ENCODE results near the gene SCAANT1. TPM values are rescaled to one million over a fixed set of nuclear protein-coding genes. Genes with fewer than 3 reads are reported as not detected.

SCAANT1 gene
- total and polyA plus RNA-seq, 2 donors (not counting 1 experiment from before 2014, with no cell fraction given) = 1.7 TPM; not detected in 1

- ChIA-PET CTCF (interaction anchor here (0.7 to 1.5 kb wide), 2 partner anchors 15 to 40 kb away, joined by 3 to 7 read pairs; no protein-coding TSS in a partner anchor), POLR2A (interaction anchor here (0.7 kb wide), 1 partner anchor 10 kb away, joined by 3 read pairs; the partner anchor contains the start of gene SCAANT1)
- Histone ChIP-seq H3K4me3 (ENCODE audit: control extremely low read depth in 1 of 5, extremely low read depth in 1 of 5, insufficient read depth in 1 of 5, low read depth in 2 of 5, low read length in 4 of 5) (no peak overlapping the region), H3K4me2 (replicated peaks; ENCODE audit: low read depth, low read length, poor library complexity, severe bottlenecking) (peak overlapping the region; percentile 31), H3K9me3 (ENCODE audit: control extremely low read depth in 1 of 3, control insufficient read depth in 2 of 3, insufficient read depth in 1 of 3, low read length in 2 of 3) (peaks cover 0 to 4% (median 2%) of the 10 kb centered on the region in 3 donors), H3K79me2 (ENCODE audit: control insufficient read depth, insufficient read depth, low read length) (peaks cover 64% of the 10 kb centered on the region), H3K36me3 (replicated peaks in 1 of 2; ENCODE audit: control extremely low read depth in 1 of 2, control insufficient read depth in 1 of 2, extremely low read depth in 1 of 2, insufficient read depth in 2 of 2, low read length in 1 of 2) (peaks cover 0 to 35% of the 10 kb centered on the region in 2 experiments), H4K20me1 (ENCODE audit: control insufficient read depth, insufficient read depth, low read length, poor library complexity, severe bottlenecking) (peaks cover 11% of the 10 kb centered on the region), H3K9ac (ENCODE audit: low read length) (no peak overlapping the region), H3K4me1 (ENCODE audit: control insufficient read depth in 2 of 2, insufficient read depth in 2 of 2, low read length in 2 of 2) (peaks cover 50 to 54% of the 10 kb centered on the region in 2 donors), H3K27ac (ENCODE audit: low read length in 2 of 2) (peak overlapping the region; percentile 32 to 56), H3K27me3 (replicated peaks in 1 of 4; ENCODE audit: control extremely low read depth in 1 of 4, control insufficient read depth in 3 of 4, insufficient read depth in 4 of 4, low read length in 3 of 4) (no peaks in the 10 kb centered on the region), H2AFZ (ENCODE audit: insufficient read depth, low read depth, low read length, poor library complexity, severe bottlenecking) (no peak overlapping the region)
- DNase-seq (peak; percentile 75), ATAC-seq (ENCODE audit: low read depth) (peak; percentile 86)
- intact Hi-C loops (cut with micrococcal nuclease) = loop anchor here (1.0 kb wide), 1 partner anchor 11 kb away; no protein-coding TSS in a partner anchor
- H3K27ac Mint-ChIP-seq = peak overlapping the region; percentile 83
- H3K27me3 Mint-ChIP-seq = no peaks in the 10 kb centered on the region
- TF ChIP-seq CTCF (IDR thresholded peaks at IDR 0.05) (no peak), EZH2 (IDR thresholded peaks at IDR 0.05; ENCODE audit: borderline replicate concordance, insufficient read depth, low read depth, low read length, poor library complexity, severe bottlenecking) (no peak)
- WGBS (ENCODE audit: insufficient coverage) = 100% methylated on average over 1 of the region's 6 CpGs
- no peaks in the 10 kb centered on the region for H3K9me3 Mint-ChIP-seq (ENCODE audit: insufficient read depth)
- peak overlapping the region; percentile 77 for H3K4me3 Mint-ChIP-seq
- peaks cover 80% of the 10 kb centered on the region for H3K4me1 Mint-ChIP-seq
Observed at GRCh38 chr3:63921741-63922482, 9.7 kb upstream of the SCAANT1 start.

GRCh38 chr3:63920001-63920400, 7.8 kb upstream of the SCAANT1 start:
- H3K79me2 ChIP-seq (ENCODE audit: control insufficient read depth, insufficient read depth, low read length) = peaks cover 46% of the 10 kb centered on the region
- no peaks in the 10 kb centered on the region for H3K27me3 ChIP-seq (replicated peaks in 1 of 4; ENCODE audit: control extremely low read depth in 1 of 4, control insufficient read depth in 3 of 4, insufficient read depth in 4 of 4, low read length in 3 of 4)
- no peak overlapping the region for H3K4me3 ChIP-seq (ENCODE audit: control extremely low read depth in 1 of 5, extremely low read depth in 1 of 5, insufficient read depth in 1 of 5, low read depth in 2 of 5, low read length in 4 of 5)
- intact Hi-C loops (cut with micrococcal nuclease) = no loop called here
- H3K4me3 Mint-ChIP-seq = no peak overlapping the region
- no peak overlapping the region for H3K27ac ChIP-seq (ENCODE audit: low read length in 2 of 2)
- TF ChIP-seq CTCF (IDR thresholded peaks at IDR 0.05) = no peak
- TF ChIP-seq EZH2 (IDR thresholded peaks at IDR 0.05; ENCODE audit: borderline replicate concordance, insufficient read depth, low read depth, low read length, poor library complexity, severe bottlenecking) = no peak
- H2AFZ ChIP-seq (ENCODE audit: insufficient read depth, low read depth, low read length, poor library complexity, severe bottlenecking) = no peak overlapping the region
- ATAC-seq (ENCODE audit: low read depth) = no peak
- WGBS (ENCODE audit: insufficient coverage) = 97% methylated on average over 3 of the region's 5 CpGs
- peaks cover 34 to 35% of the 10 kb centered on the region in 2 donors for H3K4me1 ChIP-seq (ENCODE audit: control insufficient read depth in 2 of 2, insufficient read depth in 2 of 2, low read length in 2 of 2)
- H3K9me3 ChIP-seq (ENCODE audit: control extremely low read depth in 1 of 3, control insufficient read depth in 2 of 3, insufficient read depth in 1 of 3, low read length in 2 of 3) = peaks cover 0 to 4% (median 2%) of the 10 kb centered on the region in 3 donors
- no peak overlapping the region for H3K27ac Mint-ChIP-seq
- H3K4me2 ChIP-seq (replicated peaks; ENCODE audit: low read depth, low read length, poor library complexity, severe bottlenecking) = no peak overlapping the region
- CTCF ChIA-PET = interaction anchor here (0.9 to 1.3 kb wide), 2 partner anchors 42 to 104 kb away, joined by 3 to 4 read pairs; partner anchors contain the start of gene PSMD6
- H3K27me3 Mint-ChIP-seq = no peaks in the 10 kb centered on the region
- H3K9ac ChIP-seq (ENCODE audit: low read length) = no peak overlapping the region
- peaks cover 0 to 35% of the 10 kb centered on the region in 2 experiments for H3K36me3 ChIP-seq (replicated peaks in 1 of 2; ENCODE audit: control extremely low read depth in 1 of 2, control insufficient read depth in 1 of 2, extremely low read depth in 1 of 2, insufficient read depth in 2 of 2, low read length in 1 of 2)
- POLR2A ChIA-PET = no interaction called here
- no peaks in the 10 kb centered on the region for H3K9me3 Mint-ChIP-seq (ENCODE audit: insufficient read depth)
- H4K20me1 ChIP-seq (ENCODE audit: control insufficient read depth, insufficient read depth, low read length, poor library complexity, severe bottlenecking) = peaks cover 7% of the 10 kb centered on the region
- DNase-seq = no peak
- H3K4me1 Mint-ChIP-seq = peaks cover 68% of the 10 kb centered on the region
